HepG2 (cell line): ENCODE results near the gene NDUFAF5. TPM values are rescaled to one million over a fixed set of nuclear protein-coding genes. Genes with fewer than 3 reads are reported as not detected.
A peak's percentile ranks its signal among the peaks of the same experiment; 100 is the strongest.

ENCODE experiments used
- ADNP ChIP-seq: sonication (generic); formaldehyde crosslinking; IDR thresholded peaks from 2 replicates; pipeline ENCODE4 v1.4.0; 2020; ENCODE audit warnings: missing genetic modification reagents
- BORCS8-MEF2B ChIP-seq: sonication (generic); formaldehyde crosslinking; IDR thresholded peaks from 2 replicates; pipeline ENCODE4 v1.8.0; 2022; ENCODE audit warnings: mild to moderate bottlenecking, missing genetic modification reagents
- FOXC1 ChIP-seq: sonication (generic); formaldehyde crosslinking; IDR thresholded peaks from 2 replicates; pipeline ENCODE4 v1.8.0; 2022; ENCODE audit warnings: mild to moderate bottlenecking, missing genetic modification reagents, borderline replicate concordance
- HNF4G ChIP-seq, 2 experiments: sonication (generic) in 1 of 2; formaldehyde crosslinking in 1 of 2; IDR thresholded peaks; 2 replicates each; pipeline versions ENCODE4 v1.4.0 to v1.6.1; 2011 to 2020; ENCODE audit warnings: borderline replicate concordance in 2 of 2, low read depth in 2 of 2, mild to moderate bottlenecking in 2 of 2, low read length in 1 of 2, missing genetic modification reagents in 1 of 2, moderate library complexity in 1 of 2
- MED13 ChIP-seq: sonication (generic); formaldehyde crosslinking; IDR thresholded peaks from 2 replicates; pipeline ENCODE4 v1.5.0; 2020; ENCODE audit warnings: missing genetic modification reagents
- MED8 ChIP-seq: sonication (generic); formaldehyde crosslinking; IDR thresholded peaks from 2 replicates; pipeline ENCODE4 v1.8.1; 2023; ENCODE audit warnings: mild to moderate bottlenecking, missing genetic modification reagents; ENCODE audit not compliant: insufficient replicate concordance
- RFXANK ChIP-seq: IDR thresholded peaks from 2 replicates; pipeline ENCODE4 v1.6.1; 2016
- SIN3B ChIP-seq: fragments of 150-350 bp; IDR thresholded peaks from 2 replicates; pipeline ENCODE4 v1.6.1; 2014; ENCODE audit warnings: low read length
- SMYD3 ChIP-seq: sonication (generic); formaldehyde crosslinking; IDR thresholded peaks from 2 replicates; pipeline ENCODE4 v1.8.1; 2023; ENCODE audit warnings: mild to moderate bottlenecking, missing genetic modification reagents
- SRY ChIP-seq: sonication (generic); formaldehyde crosslinking; IDR thresholded peaks from 2 replicates; pipeline ENCODE4 v1.8.0; 2022; ENCODE audit warnings: mild to moderate bottlenecking, missing genetic modification reagents
- TEAD2 ChIP-seq: sonication (generic); formaldehyde crosslinking; IDR thresholded peaks from 2 replicates; pipeline ENCODE4 v1.9.0; 2021; ENCODE audit warnings: missing genetic modification reagents
- ZNF10 ChIP-seq: sonication (generic); formaldehyde crosslinking; IDR thresholded peaks from 2 replicates; pipeline ENCODE4 v1.4.0; 2020; ENCODE audit warnings: mild to moderate bottlenecking, low read depth, missing genetic modification reagents, borderline replicate concordance
- ZNF180 ChIP-seq: sonication (generic); formaldehyde crosslinking; IDR thresholded peaks from 2 replicates; pipeline ENCODE4 v1.4.0; 2020; ENCODE audit warnings: low read depth, missing genetic modification reagents, borderline replicate concordance
- ZNF44 ChIP-seq: sonication (generic); formaldehyde crosslinking; IDR thresholded peaks from 2 replicates; pipeline ENCODE4 v1.5.1; 2020; ENCODE audit warnings: mild to moderate bottlenecking, missing genetic modification reagents
- ZNF550 ChIP-seq: sonication (generic); formaldehyde crosslinking; IDR thresholded peaks from 2 replicates; pipeline ENCODE4 v1.4.0; 2020; ENCODE audit warnings: mild to moderate bottlenecking, missing genetic modification reagents, borderline replicate concordance
- ZNF720 ChIP-seq: sonication (generic); formaldehyde crosslinking; IDR thresholded peaks from 2 replicates; pipeline ENCODE4 v1.4.0; 2020; ENCODE audit warnings: missing genetic modification reagents
- ZNF891 ChIP-seq: sonication (generic); formaldehyde crosslinking; IDR thresholded peaks from 2 replicates; pipeline ENCODE4 v1.5.0; 2020; ENCODE audit warnings: mild to moderate bottlenecking, missing genetic modification reagents
- polyA plus RNA-seq, 8 experiments: library from polyadenylated mRNA; depleted of rRNA in 3 of 8; stranded (reverse) in 7 of 8; unstranded in 1 of 8; fragments of >200 nt; fragmentation: Illumina TruSeq in 4 of 8; extraction: Trizol in 4 of 8; gene quantifications; 2 replicates each; pipeline versions ENCODE4 v1.2.1 to v1.2.3, GENCODE V29; 2011 to 2016; ENCODE audit warnings: low read depth in 4 of 8, missing spikeins in 1 of 8, mixed read lengths in 1 of 8; ENCODE audit not compliant: insufficient read depth in 1 of 8
- total RNA-seq, 5 experiments: library from RNA; depleted of rRNA; stranded (reverse); fragments of >200 nt; fragmentation: Illumina TruSeq; extraction: Trizol; gene quantifications; 2 replicates each; pipeline ENCODE4 v1.2.3, GENCODE V29; 2016; ENCODE audit warnings: low read depth in 1 of 5
- TF ChIP-seq, protein P1 (sequence below): sonication (generic); formaldehyde crosslinking; IDR thresholded peaks from 2 replicates; pipeline ENCODE4 v1.4.0; 2020; ENCODE audit warnings: mild to moderate bottlenecking, missing genetic modification reagents
- TF ChIP-seq, protein P2 (sequence below): sonication (generic); formaldehyde crosslinking; IDR thresholded peaks from 2 replicates; pipeline ENCODE4 v1.4.0; 2020; ENCODE audit warnings: missing genetic modification reagents
- TF ChIP-seq, protein P3 (sequence below): sonication (generic); formaldehyde crosslinking; IDR thresholded peaks from 2 replicates; pipeline ENCODE4 v1.8.0; 2023; ENCODE audit warnings: mild to moderate bottlenecking, missing genetic modification reagents
- TF ChIP-seq, protein P4 (sequence below): sonication (generic); formaldehyde crosslinking; conservative IDR thresholded peaks from 2 replicates; pipeline ENCODE4 v1.8.0; 2022; ENCODE audit warnings: low read depth, missing genetic modification reagents
- TF ChIP-seq, protein P5 (sequence below): sonication (generic); formaldehyde crosslinking; IDR thresholded peaks from 2 replicates; pipeline ENCODE4 v1.4.0; 2020; ENCODE audit warnings: missing genetic modification reagents

NDUFAF5 gene
- total and polyA plus RNA-seq, 2 of the 13 experiments (the other 11 are each of a cell fraction or from before 2014, with no cell fraction given) = 23.1 to 66.7 TPM

DNA sequence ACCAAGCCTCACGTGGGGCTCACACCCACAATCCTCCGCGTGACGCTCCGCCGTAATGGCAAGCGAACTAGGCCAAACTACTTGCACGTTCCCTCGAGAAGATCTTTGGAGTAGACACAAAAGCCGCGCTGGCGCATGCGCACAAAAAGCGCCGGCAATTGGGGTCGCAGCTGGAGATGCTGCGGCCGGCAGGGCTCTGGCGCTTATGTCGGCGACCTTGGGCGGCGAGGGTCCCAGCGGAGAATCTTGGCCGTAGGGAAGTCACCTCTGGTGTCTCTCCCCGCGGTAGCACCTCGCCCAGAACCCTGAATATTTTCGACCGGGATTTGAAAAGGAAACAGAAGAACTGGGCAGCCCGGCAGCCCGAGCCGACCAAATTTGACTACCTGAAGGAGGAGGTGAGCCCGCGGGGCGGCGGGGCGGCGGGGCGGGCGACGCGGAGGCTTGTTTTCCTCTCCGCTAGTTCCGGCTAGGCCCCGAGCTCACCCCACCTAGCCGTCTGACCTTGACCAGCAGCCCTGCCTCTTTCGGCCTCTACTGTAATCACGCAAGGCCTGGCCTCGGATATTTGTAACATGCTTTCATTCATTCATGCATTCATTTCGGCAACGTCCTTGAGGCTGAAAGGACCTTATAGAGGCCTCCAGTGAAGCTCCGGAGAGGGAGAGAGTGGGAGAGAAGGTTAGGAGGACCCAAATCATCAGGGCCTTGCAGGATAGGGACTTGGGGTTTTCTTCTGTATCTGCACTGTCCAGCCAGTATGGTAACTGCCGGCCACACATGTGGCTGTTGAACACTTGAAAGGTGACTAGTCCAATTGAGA is at the start of gene NDUFAF5, which contains the start of gene ESF1 (continued):
- TF ChIP-seq BORCS8-MEF2B (CRISPR knock-in tag) (peak; percentile 97; the same call in 1 of the 2 replicates), ADNP (CRISPR knock-in tag) (no peak; the same call in 1 of the 2 replicates), HNF4G (IDR thresholded peaks at IDR 0.05; ENCODE audit: borderline replicate concordance, low read depth, low read length) (peak; percentile 63), HNF4G (CRISPR knock-in tag; IDR thresholded peaks at IDR 0.05; ENCODE audit: borderline replicate concordance, low read depth) (peak; percentile 67), ZNF891 (CRISPR knock-in tag) (peak; percentile 92), ZNF44 (CRISPR knock-in tag) (no peak; the same call in 1 of the 2 replicates), ZNF720 (CRISPR knock-in tag) (peak; percentile 93; the same call in 1 of the 2 replicates), ZNF10 (CRISPR knock-in tag) (no peak), SIN3B (peak; percentile 83), MED13 (CRISPR knock-in tag) (peak; percentile 81), RFXANK (CRISPR knock-in tag) (peak; percentile 35), ZNF550 (no peak), TEAD2 (0 out of 2 replicates have a peak, but pooled peaks have one; percentile 57), SMYD3 (CRISPR knock-in tag) (no peak; the same call in none of the 2 replicates), MED8 (CRISPR knock-in tag) (peak; percentile 73), SRY (peak; percentile 95), ZNF180 (CRISPR knock-in tag) (0 out of 2 replicates have a peak, but pooled peaks have one; percentile 82), FOXC1 (no peak; the same call in 1 of the 2 replicates)
- TF ChIP-seq, protein P1, sequence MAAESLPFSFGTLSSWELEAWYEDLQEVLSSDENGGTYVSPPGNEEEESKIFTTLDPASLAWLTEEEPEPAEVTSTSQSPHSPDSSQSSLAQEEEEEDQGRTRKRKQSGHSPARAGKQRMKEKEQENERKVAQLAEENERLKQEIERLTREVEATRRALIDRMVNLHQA (CRISPR knock-in tag) = no peak
- TF ChIP-seq, protein P2, sequence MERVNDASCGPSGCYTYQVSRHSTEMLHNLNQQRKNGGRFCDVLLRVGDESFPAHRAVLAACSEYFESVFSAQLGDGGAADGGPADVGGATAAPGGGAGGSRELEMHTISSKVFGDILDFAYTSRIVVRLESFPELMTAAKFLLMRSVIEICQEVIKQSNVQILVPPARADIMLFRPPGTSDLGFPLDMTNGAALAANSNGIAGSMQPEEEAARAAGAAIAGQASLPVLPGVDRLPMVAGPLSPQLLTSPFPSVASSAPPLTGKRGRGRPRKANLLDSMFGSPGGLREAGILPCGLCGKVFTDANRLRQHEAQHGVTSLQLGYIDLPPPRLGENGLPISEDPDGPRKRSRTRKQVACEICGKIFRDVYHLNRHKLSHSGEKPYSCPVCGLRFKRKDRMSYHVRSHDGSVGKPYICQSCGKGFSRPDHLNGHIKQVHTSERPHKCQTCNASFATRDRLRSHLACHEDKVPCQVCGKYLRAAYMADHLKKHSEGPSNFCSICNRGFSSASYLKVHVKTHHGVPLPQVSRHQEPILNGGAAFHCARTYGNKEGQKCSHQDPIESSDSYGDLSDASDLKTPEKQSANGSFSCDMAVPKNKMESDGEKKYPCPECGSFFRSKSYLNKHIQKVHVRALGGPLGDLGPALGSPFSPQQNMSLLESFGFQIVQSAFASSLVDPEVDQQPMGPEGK (CRISPR knock-in tag) = peak; percentile 85
- TF ChIP-seq, protein P3, sequence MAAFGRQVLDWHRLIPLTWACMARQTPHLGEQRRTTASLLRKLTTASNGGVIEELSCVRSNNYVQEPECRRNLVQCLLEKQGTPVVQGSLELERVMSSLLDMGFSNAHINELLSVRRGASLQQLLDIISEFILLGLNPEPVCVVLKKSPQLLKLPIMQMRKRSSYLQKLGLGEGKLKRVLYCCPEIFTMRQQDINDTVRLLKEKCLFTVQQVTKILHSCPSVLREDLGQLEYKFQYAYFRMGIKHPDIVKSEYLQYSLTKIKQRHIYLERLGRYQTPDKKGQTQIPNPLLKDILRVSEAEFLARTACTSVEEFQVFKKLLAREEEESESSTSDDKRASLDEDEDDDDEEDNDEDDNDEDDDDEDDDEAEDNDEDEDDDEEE (CRISPR knock-in tag) = peak; percentile 93; the same call in 1 of the 2 replicates
- TF ChIP-seq, protein P4, sequence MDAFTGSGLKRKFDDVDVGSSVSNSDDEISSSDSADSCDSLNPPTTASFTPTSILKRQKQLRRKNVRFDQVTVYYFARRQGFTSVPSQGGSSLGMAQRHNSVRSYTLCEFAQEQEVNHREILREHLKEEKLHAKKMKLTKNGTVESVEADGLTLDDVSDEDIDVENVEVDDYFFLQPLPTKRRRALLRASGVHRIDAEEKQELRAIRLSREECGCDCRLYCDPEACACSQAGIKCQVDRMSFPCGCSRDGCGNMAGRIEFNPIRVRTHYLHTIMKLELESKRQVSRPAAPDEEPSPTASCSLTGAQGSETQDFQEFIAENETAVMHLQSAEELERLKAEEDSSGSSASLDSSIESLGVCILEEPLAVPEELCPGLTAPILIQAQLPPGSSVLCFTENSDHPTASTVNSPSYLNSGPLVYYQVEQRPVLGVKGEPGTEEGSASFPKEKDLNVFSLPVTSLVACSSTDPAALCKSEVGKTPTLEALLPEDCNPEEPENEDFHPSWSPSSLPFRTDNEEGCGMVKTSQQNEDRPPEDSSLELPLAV (CRISPR knock-in tag) = peak; percentile 86; the same call in 1 of the 2 replicates
- TF ChIP-seq, protein P5, sequence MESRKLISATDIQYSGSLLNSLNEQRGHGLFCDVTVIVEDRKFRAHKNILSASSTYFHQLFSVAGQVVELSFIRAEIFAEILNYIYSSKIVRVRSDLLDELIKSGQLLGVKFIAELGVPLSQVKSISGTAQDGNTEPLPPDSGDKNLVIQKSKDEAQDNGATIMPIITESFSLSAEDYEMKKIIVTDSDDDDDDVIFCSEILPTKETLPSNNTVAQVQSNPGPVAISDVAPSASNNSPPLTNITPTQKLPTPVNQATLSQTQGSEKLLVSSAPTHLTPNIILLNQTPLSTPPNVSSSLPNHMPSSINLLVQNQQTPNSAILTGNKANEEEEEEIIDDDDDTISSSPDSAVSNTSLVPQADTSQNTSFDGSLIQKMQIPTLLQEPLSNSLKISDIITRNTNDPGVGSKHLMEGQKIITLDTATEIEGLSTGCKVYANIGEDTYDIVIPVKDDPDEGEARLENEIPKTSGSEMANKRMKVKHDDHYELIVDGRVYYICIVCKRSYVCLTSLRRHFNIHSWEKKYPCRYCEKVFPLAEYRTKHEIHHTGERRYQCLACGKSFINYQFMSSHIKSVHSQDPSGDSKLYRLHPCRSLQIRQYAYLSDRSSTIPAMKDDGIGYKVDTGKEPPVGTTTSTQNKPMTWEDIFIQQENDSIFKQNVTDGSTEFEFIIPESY (CRISPR knock-in tag) = peak; percentile 88
